GM19043 (cell line): ENCODE data around the gene PTPN14.
"Not testable (repeated sequence)": the region's sequence is repeated elsewhere in the genome, so short reads cannot be mapped to it uniquely, and the experiment has no call there.

ENCODE experiments used
- ATAC-seq: cut with Tn5 transposase; IDR thresholded peaks from one replicate; pipeline ENCODE4 v1.9.1; 2021; ENCODE audit warnings: low read depth; ENCODE audit not compliant: unreplicated experiment

PTPN14 gene

GRCh38 chr1:214415131-214415530 is 136.3 kb downstream of the PTPN14 start:
- ATAC-seq = no peak

- ATAC-seq = no peak
These were observed 136.7 kb downstream of the PTPN14 start for GRCh38 chr1:214414691-214415090.

- ATAC-seq = no peak
These were observed 138.1 kb downstream of the PTPN14 start for GRCh38 chr1:214413315-214413714.

- ATAC-seq = no peak
These were observed 146.7 kb downstream of the PTPN14 start for GRCh38 chr1:214404571-214405213.

- ATAC-seq = no peak
These were observed 147.2 kb downstream of the PTPN14 start for GRCh38 chr1:214404154-214404553.

GRCh38 chr1:214403431-214403830 is 148.0 kb downstream of the PTPN14 start:
- no peak for ATAC-seq

GRCh38 chr1:214402613-214403083 is 148.8 kb downstream of the PTPN14 start:
- no peak for ATAC-seq

- ATAC-seq = no peak
These were observed 149.7 kb downstream of the PTPN14 start for GRCh38 chr1:214401666-214402065.

GRCh38 chr1:214400131-214400530 is 151.3 kb downstream of the PTPN14 start:
- ATAC-seq = no peak

GRCh38 chr1:214398490-214398889 is 152.9 kb downstream of the PTPN14 start:
- ATAC-seq = no peak

GRCh38 chr1:214397497-214397896 is 153.9 kb downstream of the PTPN14 start:
- ATAC-seq = no peak

GRCh38 chr1:214396330-214396729 is 155.1 kb downstream of the PTPN14 start:
- no peak for ATAC-seq

GRCh38 chr1:214394569-214394968 is 156.8 kb downstream of the PTPN14 start:
- not testable (repeated sequence) for ATAC-seq

- ATAC-seq = no peak
These were observed 158.3 kb downstream of the PTPN14 start for GRCh38 chr1:214393086-214393485.

GRCh38 chr1:214391873-214392645 is 159.3 kb downstream of the PTPN14 start:
- no peak for ATAC-seq

- no peak for ATAC-seq
These were observed 161.7 kb downstream of the PTPN14 start for GRCh38 chr1:214389734-214390133.

GRCh38 chr1:214386747-214387146 is 164.7 kb downstream of the PTPN14 start:
- no peak for ATAC-seq

GRCh38 chr1:214386333-214386732 is 165.1 kb downstream of the PTPN14 start:
- no peak for ATAC-seq

GRCh38 chr1:214385428-214385827 is 166.0 kb downstream of the PTPN14 start:
- no peak for ATAC-seq

GRCh38 chr1:214384373-214385079 is 166.9 kb downstream of the PTPN14 start:
- no peak for ATAC-seq
